HG03442 (cell line): ENCODE measurements around the gene VCPKMT.
A peak's percentile ranks its signal among the peaks of the same experiment; 100 is the strongest.

Source experiments
- ATAC-seq: cut with Tn5 transposase; IDR thresholded peaks from one replicate; pipeline ENCODE4 v1.9.1; 2021; ENCODE audit warnings: mild to moderate bottlenecking, moderate library complexity; ENCODE audit not compliant: unreplicated experiment

VCPKMT gene

DNA sequence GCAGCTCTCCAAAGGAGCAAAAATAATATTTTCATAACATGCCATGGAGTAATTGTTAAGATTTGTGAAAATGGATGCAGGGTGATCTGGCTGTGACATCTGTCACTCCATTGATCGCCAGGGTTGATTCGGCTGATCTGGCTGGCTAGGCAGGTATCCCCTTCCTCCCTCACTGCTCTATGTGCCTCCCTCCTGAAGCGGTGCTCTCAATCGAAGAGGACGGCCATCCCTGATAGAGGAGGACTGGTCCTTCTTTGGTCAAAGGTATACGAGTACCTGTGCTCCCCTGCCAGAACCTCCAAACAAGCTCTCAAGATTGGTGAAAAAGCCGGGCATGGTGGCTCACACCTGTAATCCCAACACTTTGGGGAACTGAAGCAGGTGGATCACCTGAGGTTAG is 47.9 kb downstream of the VCPKMT start:
- no peak for ATAC-seq

DNA sequence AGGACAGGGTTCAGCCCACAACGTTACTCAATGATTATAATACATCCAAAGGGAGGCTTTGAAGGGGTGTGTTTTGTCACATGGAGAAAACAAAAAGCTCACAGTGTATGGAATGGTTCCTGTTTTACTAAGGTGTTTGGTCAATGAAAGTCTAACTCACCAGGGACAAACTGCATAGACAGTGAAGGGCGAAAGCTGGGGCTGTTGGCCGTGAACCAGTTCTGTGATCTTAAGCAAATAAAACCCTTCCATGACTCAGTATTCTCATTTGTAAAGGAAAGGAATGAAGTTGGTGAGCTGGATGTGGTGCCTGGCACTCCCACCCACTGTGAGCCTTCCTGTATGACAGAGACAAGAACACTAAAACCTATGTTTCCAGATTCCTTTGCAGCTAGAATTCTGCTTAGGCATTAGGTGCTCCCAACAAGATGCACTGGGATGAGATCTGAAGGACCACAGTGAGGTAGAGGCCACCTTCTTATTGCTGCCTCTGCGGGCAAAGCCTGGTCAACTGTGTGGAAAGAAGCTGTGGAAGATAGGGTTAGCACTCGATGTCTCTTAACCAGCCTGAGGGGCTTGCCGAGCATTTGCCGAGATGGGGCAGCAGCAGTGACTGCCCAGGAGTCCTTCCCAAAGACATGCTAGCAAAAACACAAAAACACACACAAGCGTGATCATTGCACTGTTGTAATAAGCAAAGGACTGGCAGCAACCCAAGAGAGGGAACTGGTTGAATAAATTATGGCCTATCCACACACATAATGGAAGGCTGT is 48.5 kb downstream of the VCPKMT start:
- no peak for ATAC-seq

DNA sequence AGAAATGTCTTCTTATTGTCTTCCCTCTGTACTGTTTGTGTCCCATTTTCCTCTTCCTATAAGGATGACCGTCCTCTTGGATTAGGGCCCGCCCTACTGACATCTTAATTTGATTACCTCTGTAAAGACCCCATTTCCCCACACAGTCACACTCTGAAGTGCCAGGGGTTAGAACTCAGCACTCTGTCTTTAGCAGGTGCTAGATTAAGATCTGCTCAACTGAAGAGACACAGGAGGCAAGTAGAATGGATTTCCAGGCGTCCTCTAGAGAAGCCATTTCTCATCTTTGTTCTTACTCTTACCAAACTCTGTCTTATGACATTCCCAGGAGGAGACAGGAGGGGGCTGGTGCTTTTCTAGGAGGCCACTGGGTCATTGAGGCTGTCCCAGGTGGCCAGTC is 50.8 kb downstream of the VCPKMT start:
- no peak for ATAC-seq

DNA sequence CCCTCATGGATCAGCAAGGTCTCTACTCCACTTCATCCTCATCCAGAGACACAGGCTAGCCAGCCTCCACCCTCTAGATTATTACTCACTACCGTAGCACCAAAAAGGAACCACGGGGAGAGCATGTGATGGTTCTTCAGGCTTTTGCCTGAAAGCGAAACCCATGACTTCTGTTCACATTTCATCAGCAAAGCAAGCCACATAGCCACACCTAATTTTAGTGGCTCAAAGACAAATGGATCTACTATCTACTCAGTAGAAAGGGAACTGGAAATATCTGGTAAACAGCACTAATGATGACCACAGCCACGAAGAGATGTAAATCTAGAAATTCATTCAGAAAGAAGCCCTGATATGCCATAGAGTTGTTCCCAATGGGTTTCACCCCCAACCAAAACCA is 51.4 kb downstream of the VCPKMT start:
- ATAC-seq = peak; percentile 51

DNA sequence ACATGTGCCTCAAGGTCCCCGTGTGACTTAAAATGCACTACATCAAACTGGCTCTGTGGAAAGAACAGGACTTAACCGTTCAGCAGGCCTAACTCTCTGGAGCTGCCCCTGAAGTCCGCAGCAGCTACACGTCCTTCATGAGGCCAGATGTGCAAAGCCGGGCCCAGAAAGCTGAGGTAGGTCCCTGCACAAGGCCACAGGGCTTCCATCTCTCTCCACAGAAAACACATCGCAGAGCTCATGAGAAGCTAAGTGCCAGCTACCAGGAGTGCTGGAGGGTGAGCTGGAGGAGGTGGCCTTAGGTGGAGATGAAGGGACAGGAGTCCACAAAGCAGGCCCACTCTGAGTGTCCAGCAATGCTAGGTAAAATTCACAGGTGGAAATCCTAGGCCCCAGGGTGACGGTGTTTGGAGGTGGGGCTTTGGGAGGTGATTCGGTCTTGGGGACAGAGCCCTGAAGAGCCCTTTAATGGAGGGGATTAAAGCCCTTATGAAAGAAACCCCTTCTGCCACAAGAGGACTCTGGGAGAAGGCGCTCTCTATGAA is 52.4 kb downstream of the VCPKMT start:
- ATAC-seq = no peak

DNA sequence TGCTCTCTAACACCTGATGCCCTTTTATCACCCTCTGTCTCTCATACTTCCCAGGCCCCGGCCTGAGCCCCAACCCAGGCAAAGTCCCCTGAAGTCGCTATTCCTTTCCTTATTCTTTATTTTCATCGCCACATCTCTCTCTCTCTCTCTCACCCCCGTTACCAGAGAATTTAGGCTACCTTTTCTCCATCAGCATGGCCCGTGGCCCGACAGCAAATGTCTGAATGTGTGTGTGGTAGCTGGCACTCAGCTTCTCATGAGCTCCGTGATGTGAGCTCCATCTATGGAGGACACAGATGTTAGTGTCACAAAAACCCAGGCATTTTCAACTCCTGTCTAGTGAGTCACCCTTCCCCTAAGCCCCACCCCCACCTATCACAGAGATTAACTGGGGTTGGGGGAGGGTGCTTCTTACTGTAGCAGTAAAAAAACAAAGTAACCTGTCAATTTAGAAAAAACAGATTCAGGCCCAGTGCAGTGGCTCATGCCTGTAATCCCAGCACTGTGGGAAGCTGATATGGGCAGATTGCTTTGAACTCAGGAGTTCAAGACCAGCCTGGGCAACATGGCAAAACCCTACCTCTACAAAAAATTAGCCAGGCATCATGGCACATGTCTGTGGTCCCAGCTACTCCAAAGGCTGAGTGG is 53.8 kb downstream of the VCPKMT start:
- ATAC-seq = peak; percentile 30

DNA sequence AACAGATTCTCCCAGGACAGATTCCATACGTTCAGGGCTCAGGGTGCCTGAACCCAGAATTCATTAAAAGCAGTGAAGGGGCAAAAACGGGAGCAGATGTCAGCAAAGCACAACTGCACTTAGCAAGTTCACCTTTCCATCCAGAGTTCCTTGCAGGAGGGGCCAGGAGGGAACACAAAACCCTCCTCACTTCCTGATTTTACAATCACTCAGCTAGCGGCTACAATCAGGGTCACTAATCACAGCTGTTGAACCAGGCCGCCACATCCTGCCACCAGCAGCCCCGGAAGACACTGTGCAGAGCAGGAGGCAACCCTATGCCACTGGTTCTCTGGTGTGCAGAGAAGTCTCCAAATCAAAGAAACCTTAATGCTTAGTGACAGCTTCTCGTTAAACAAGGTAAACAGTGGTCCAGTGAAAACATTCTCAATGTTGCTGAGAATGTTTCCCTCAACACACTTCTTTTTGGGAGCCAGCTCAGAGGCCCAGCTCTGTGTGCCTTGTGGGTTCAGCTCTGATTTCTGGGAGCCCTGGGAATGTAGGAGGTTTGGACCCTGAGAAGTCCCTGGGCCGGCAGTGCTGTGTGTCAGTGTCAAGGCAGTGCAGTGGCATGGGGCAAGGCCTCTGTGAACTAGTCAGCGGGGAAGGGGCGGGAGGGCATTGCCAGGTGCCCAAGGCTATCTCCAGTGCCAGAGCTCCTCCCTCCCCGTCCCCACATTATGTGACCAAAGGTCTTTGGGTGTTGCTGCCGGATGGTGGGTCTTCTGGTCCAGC is 54.5 kb downstream of the VCPKMT start:
- ATAC-seq = peak; percentile 52

DNA sequence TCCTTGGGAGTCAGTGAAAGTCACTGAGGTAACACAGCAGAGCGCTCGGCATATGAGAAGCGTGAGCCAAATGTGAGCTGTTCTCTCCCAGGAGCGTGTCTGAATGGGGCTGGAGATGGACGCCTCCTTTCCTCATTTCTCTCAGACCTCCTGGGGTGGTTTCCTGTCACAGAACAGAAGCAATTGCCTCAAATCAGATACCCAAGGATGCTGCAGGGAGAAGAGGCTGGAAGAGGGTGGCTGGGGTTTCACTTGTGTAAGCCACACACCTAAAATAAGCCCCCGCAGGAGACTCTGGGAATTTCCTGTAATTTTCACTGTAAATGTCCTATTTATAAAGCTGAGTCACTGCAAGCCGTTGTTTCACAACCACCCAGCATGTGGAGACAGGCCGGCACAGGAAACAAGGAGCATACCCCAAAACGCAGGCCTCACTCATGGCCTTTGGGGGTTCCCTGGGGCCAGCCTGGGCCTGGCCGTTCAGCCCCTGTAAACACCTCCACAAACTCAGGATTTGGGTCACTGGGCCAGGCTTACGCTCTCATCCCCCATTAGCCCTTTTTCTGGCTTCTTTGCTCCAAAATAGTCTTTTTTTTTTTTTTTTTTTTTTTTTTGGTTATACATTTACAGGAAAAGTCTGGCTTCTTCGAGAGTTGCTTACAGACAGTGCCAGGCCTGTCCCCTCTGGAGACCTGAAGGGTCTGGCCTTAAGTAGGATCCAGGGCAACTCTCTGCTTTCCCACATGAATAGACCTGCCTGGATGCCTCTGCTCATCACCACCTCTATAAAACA is 55.3 kb downstream of the VCPKMT start:
- ATAC-seq = no peak

DNA sequence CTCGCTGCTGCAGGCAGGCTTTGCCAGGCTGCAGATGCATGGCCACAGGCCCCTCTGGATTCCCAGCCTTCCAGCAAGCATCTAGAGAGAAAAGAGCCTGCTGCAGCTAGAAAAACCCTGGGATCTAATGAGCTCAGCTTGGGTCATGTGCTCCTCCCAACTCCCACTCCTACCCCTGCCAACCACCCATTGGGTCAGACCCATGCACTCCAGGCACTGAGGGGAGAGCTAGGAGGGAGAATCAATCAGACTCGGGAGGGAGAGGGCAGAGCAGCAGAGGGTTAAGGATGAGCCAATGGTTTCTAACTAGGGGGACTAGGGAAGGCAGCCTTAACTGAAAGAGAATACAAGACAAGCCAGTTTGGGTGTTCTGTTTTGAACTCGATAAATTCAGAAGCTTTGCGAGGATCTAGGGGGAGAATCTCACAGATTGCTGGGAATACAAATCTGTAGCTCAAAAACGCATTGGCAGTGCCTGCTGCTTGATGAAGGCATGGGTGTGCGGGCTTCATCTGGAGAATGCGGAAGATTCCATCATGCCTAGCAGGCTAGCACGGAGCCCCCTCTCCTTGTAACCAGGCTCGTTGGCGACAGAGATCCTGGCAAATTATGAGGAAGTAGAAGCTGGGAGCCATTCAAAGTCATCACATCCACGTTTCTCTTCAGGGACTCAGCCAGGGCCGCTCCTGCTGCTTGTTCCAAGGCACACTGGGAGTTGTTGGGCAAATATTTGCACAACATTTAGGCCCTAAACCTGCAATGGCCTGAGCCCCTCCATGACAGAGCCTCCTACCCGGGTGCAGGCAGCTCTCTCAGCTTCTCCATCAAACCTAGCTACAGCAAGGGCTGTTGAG is 56.4 kb downstream of the VCPKMT start:
- ATAC-seq = no peak
